Gastroesophageal sphincter (tissue), 4 donors: ENCODE results near the gene PLEKHN1. TPM values are rescaled to one million over a fixed set of nuclear protein-coding genes. Genes with fewer than 3 reads are reported as not detected.

Experiments
- ATAC-seq: fragments of 150-250 bp; one replicate; pipeline ENCODE4 v1.9.1; 2016; ENCODE audit warnings: mild to moderate bottlenecking, moderate library complexity
- H3K27ac ChIP-seq, 4 donors: fragments of 200-600 bp; sonication (generic) in 3 of 4; 1 replicate in 3 of 4; 2 replicates in 1 of 4; pipeline ENCODE4 v1.5.1; 2016 to 2019
- H3K27me3 ChIP-seq: fragments of 200-600 bp; sonication (generic); one replicate; pipeline ENCODE4 v1.5.1; 2019
- H3K36me3 ChIP-seq, 2 donors: fragments of 200-600 bp; sonication (generic); one replicate each; pipeline ENCODE4 v1.5.1; 2019; ENCODE audit warnings: control low read depth in 1 of 2
- H3K4me1 ChIP-seq, 3 donors: fragments of 200-600 bp; sonication (generic); 1 replicate in 2 of 3; 2 replicates in 1 of 3; pipeline ENCODE4 v1.5.1; 2016 to 2019; ENCODE audit warnings: control low read depth in 2 of 3
- H3K4me3 ChIP-seq, 2 donors: fragments of 200-600 bp; sonication (generic); one replicate each; pipeline ENCODE4 v1.5.1; 2019; ENCODE audit warnings: mild to moderate bottlenecking in 1 of 2, moderate library complexity in 1 of 2
- H3K9me3 ChIP-seq, 3 donors: fragments of 200-600 bp; sonication (generic); one replicate each; pipeline ENCODE4 v1.5.1; 2017 to 2019; ENCODE audit warnings: control low read depth in 2 of 3
- EP300 ChIP-seq: sonication (generic); formaldehyde crosslinking; IDR thresholded peaks from one replicate; pipeline ENCODE4 v1.6.1; 2017; ENCODE audit warnings: antibody characterized with exemption, mild to moderate bottlenecking
- POLR2A ChIP-seq, 2 donors: fragments of 450-650 bp; IDR thresholded peaks; one replicate each; pipeline ENCODE4 v1.6.1; 2017; ENCODE audit warnings: antibody characterized with exemption in 2 of 2, mild to moderate bottlenecking in 2 of 2, moderate library complexity in 1 of 2
- POLR2AphosphoS5 ChIP-seq: sonication (generic); formaldehyde crosslinking; IDR thresholded peaks from one replicate; pipeline ENCODE4 v1.6.1; 2017; ENCODE audit warnings: antibody characterized with exemption
- WGBS, 2 donors: methylation state at CpG; one replicate each; pipeline ENCODE4 v1.1.5; 2018; ENCODE audit warnings: low coverage in 1 of 2; 5-methylcytosine and 5-hydroxymethylcytosine counted together
- total RNA-seq, 4 donors: library from RNA; depleted of rRNA; stranded (reverse); fragments of >200 nt; gene quantifications; one replicate each; pipeline ENCODE4 v1.1.0, GENCODE V29; 2016
- TF ChIP-seq, protein P1 (sequence below), 4 experiments: fragments of 200-600 bp in 2 of 4; fragments of 450-650 bp in 2 of 4; sonication (generic) in 1 of 4; IDR thresholded peaks; one replicate each; pipeline ENCODE4 v1.5.1; 2017 to 2019; ENCODE audit warnings: antibody characterized with exemption in 4 of 4, mild to moderate bottlenecking in 2 of 4, moderate library complexity in 2 of 4

Gene PLEKHN1
- total RNA-seq, 4 donors from 2014 or later, result 0.62 to 2.3 TPM; not detected in 2

GRCh38 chr1:942411-942821 is 23.9 kb upstream of the PLEKHN1 start:
- H3K27me3 ChIP-seq, result peaks cover 65% of the 10 kb centered on the region

GRCh38 chr1:942864-943533 is 23.3 kb upstream of the PLEKHN1 start:
- peak overlapping the region in 1 of 2 donors; percentile 47 for H3K4me3 ChIP-seq
- H3K27me3 ChIP-seq, result peaks cover 59% of the 10 kb centered on the region
- TF ChIP-seq POLR2AphosphoS5 (no peak), POLR2A (IDR thresholded peaks at IDR 0.05) (no peak), EP300 (no peak)
- TF ChIP-seq, protein P1, sequence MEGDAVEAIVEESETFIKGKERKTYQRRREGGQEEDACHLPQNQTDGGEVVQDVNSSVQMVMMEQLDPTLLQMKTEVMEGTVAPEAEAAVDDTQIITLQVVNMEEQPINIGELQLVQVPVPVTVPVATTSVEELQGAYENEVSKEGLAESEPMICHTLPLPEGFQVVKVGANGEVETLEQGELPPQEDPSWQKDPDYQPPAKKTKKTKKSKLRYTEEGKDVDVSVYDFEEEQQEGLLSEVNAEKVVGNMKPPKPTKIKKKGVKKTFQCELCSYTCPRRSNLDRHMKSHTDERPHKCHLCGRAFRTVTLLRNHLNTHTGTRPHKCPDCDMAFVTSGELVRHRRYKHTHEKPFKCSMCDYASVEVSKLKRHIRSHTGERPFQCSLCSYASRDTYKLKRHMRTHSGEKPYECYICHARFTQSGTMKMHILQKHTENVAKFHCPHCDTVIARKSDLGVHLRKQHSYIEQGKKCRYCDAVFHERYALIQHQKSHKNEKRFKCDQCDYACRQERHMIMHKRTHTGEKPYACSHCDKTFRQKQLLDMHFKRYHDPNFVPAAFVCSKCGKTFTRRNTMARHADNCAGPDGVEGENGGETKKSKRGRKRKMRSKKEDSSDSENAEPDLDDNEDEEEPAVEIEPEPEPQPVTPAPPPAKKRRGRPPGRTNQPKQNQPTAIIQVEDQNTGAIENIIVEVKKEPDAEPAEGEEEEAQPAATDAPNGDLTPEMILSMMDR (IDR thresholded peaks at IDR 0.05), result no peak
- H3K27ac ChIP-seq, result peak overlapping the region in 3 of 4 donors; percentile 67 to 79 (median 78)
- peaks cover 0 to 66% (median 45%) of the 10 kb centered on the region in 3 donors for H3K4me1 ChIP-seq
- peak; percentile 13 for ATAC-seq
- H3K36me3 ChIP-seq, result peaks cover 0 to 39% of the 10 kb centered on the region in 2 donors
- no peaks in the 10 kb centered on the region for H3K9me3 ChIP-seq
- 3 to 85% methylated on average over 2 to 6 of the region's 27 CpGs for WGBS, 2 donors

More at GRCh38 chr1:942411-942821, 23.9 kb upstream of the PLEKHN1 start:
- Histone ChIP-seq H3K27ac (peak overlapping the region in 3 of 4 donors; percentile 67 to 79 (median 78)), H3K36me3 (peaks cover 0 to 33% of the 10 kb centered on the region in 2 donors), H3K4me1 (peaks cover 0 to 66% (median 45%) of the 10 kb centered on the region in 3 donors), H3K9me3 (no peaks in the 10 kb centered on the region), H3K4me3 (peak overlapping the region in 1 of 2 donors; percentile 47)
- no peak for ATAC-seq
- no peak for TF ChIP-seq EP300
- TF ChIP-seq POLR2A (IDR thresholded peaks at IDR 0.05), result no peak
- TF ChIP-seq POLR2AphosphoS5, result no peak
- TF ChIP-seq, protein P1 (IDR thresholded peaks at IDR 0.05), result no peak
- no CpG with 5 or more reads among the region's 48 CpGs for WGBS, 2 donors

DNA sequence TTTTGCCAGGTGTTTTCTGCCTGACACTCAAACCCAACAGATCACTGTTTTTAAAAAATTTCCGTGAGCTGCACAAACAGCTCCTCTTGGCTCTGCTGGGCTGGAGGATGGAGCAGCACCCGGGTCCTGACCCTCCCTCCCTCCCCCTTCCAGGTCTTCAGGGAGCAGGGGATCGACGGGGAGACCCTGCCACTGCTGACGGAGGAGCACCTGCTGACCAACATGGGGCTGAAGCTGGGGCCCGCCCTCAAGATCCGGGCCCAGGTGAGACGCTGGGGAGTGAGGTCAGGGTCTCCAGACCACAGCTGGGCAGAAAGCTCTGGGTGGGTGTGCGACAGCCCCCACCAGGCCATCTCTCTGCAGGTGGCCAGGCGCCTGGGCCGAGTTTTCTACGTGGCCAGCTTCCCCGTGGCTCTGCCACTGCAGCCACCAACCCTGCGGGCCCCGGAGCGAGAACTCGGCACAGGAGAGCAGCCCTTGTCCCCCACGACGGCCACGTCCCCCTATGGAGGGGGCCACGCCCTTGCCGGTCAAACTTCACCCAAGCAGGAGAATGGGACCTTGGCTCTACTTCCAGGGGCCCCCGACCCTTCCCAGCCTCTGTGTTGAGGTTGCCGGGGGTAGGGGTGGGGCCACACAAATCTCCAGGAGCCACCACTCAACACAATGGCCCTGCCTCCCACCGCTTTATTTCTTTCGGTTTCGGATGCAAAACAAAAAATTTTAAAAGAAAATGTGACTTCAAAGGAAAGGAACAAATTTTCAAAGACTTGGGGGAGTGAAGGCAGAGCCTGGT is 22.5 kb upstream of the PLEKHN1 start:
- Histone ChIP-seq H3K27me3 (peaks cover 52% of the 10 kb centered on the region), H3K27ac (peak overlapping the region in 3 of 4 donors; percentile 55 to 67 (median 60)), H3K36me3 (peaks cover 0 to 46% of the 10 kb centered on the region in 2 donors), H3K4me3 (peak overlapping the region in 1 of 2 donors; percentile 27), H3K4me1 (peaks cover 0 to 65% (median 45%) of the 10 kb centered on the region in 3 donors), H3K9me3 (no peaks in the 10 kb centered on the region)
- no peak for TF ChIP-seq POLR2A (IDR thresholded peaks at IDR 0.05)
- no peak for TF ChIP-seq POLR2AphosphoS5
- no peak for TF ChIP-seq EP300
- TF ChIP-seq, protein P1 (IDR thresholded peaks at IDR 0.05), result no peak
- no peak for ATAC-seq
- no CpG with 5 or more reads among the region's 27 CpGs for WGBS, 2 donors

- Histone ChIP-seq H3K36me3 (peaks cover 0 to 55% of the 10 kb centered on the region in 2 donors), H3K9me3 (no peaks in the 10 kb centered on the region), H3K27me3 (peaks cover 43% of the 10 kb centered on the region), H3K27ac (peak overlapping the region in 3 of 4 donors; percentile 31 to 67 (median 55)), H3K4me3 (peak overlapping the region in 1 of 2 donors; percentile 27), H3K4me1 (peaks cover 0 to 56% (median 44%) of the 10 kb centered on the region in 3 donors)
- TF ChIP-seq EP300 (no peak), POLR2AphosphoS5 (no peak), POLR2A (IDR thresholded peaks at IDR 0.05) (no peak)
- TF ChIP-seq, protein P1 (IDR thresholded peaks at IDR 0.05), result no peak
- 24 to 62% methylated on average over 5 to 7 of the region's 28 CpGs for WGBS, 2 donors
- no peak for ATAC-seq
These were observed 21.6 kb upstream of the PLEKHN1 start for GRCh38 chr1:944341-945325.
